H1 (cell line): ENCODE results near the gene FMNL1. TPM values are rescaled to one million over a fixed set of nuclear protein-coding genes. Genes with fewer than 3 reads are reported as not detected.

Experiments used
- ASH2L ChIP-seq: fragments of 200-600, 300-600 bp; sonication (generic); IDR thresholded peaks from one replicate; pipeline ENCODE4 v1.7.1; 2017; ENCODE audit warnings: low read length
- polyA plus RNA-seq, 7 experiments: library from polyadenylated mRNA; depleted of rRNA in 3 of 7; stranded (reverse) in 5 of 7; unstranded in 2 of 7; fragments of >200 nt in 5 of 7; fragments of 200-250 nt in 2 of 7; gene quantifications; 1 replicate in 5 of 7; 2 replicates in 1 of 7; 4 replicates in 1 of 7; pipeline versions ENCODE4 v1.2.1 to v1.2.3, GENCODE V29; 2011 to 2013; ENCODE audit warnings: missing spikeins in 2 of 7, mixed read lengths in 2 of 7
- total RNA-seq: library from RNA; stranded (reverse); fragmentation: NEBNext Ultra II Directional; extraction: Animal tissue kit (Norgen Biotek cat#: 25700); gene quantifications from 2 replicates; pipeline ENCODE4 v1.2.1, GENCODE V29; 2021

The FMNL1 gene
- total and polyA plus RNA-seq, 2 of the 8 experiments (the other 6 are each of a cell fraction or from before 2014, with no cell fraction given) = 2.5 to 8.6 TPM

DNA sequence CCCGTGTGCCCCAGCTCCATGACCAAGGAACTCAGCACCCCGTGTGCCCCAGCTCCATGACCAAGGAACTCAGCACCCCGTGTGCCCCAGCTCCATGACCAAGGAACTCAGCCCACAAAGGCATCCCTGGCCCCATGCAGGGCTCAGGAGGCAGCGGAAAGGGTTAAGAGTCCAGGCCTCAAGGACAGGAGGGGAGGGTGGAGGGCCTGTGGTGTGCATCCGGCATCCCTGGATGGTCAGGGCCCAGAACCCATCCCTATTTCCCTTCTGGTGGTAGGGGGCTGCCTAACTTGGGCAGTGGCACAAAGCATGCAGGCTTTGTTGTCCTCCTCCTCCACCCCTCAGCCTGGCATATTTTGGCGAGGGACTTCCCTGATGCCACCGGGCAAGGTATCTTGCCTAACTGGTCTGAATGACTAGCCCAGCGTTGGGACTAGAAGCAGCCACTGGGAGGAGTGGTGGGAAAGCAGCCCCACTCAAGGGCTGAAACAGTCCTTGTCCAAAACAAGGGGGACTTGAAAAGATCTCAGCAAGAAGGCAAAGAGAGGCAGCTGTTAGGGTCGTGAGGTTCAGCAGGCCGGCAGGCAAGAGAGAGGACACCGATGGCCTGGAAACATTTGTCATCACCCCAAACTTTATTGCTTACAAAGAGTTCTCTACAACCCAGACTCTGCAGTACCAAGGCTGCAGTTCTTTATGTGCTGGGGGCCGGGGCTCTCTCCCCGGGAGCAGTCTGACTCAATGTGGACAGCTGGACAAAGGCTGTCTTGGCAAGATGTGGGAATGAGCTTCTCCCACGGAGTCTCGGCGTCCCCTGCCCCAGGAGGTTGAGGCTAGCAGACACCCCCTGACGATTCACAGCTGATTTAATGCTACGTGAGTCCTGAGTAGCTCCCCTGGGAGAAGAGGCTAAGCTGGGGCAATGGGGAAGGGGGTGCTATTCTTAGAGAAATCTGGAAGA is 41.1 kb downstream of the FMNL1 start (continued):
- TF ChIP-seq ASH2L = no peak
